Measurements from ENCODE around the gene CCDC192.

Gene CCDC192

GRCh38 chr5:127957701-127958239 is 254.6 kb downstream of the CCDC192 start:
- DNase-seq (ENCODE audit: low read depth), result no peak

- no peak for DNase-seq (ENCODE audit: low read depth)
Measured at GRCh38 chr5:127958421-127959011, 255.3 kb downstream of the CCDC192 start.

GRCh38 chr5:127959152-127959764 is 256.1 kb downstream of the CCDC192 start:
- DNase-seq (ENCODE audit: low read depth), result no peak

- no peak for DNase-seq (ENCODE audit: low read depth)
Measured at GRCh38 chr5:127960270-127960691, 257.1 kb downstream of the CCDC192 start.

GRCh38 chr5:127961006-127961762 is 258.0 kb downstream of the CCDC192 start:
- no peak for DNase-seq (ENCODE audit: low read depth)

- no peak for DNase-seq (ENCODE audit: low read depth)
Measured at GRCh38 chr5:127961763-127962145, 258.6 kb downstream of the CCDC192 start.

- DNase-seq (ENCODE audit: low read depth), result no peak
Measured at GRCh38 chr5:127962491-127962890, 259.3 kb downstream of the CCDC192 start.

GRCh38 chr5:127963233-127963632 is 260.0 kb downstream of the CCDC192 start:
- no peak for DNase-seq (ENCODE audit: low read depth)

GRCh38 chr5:127963931-127964330 is 260.7 kb downstream of the CCDC192 start:
- no peak for DNase-seq (ENCODE audit: low read depth)

- no peak for DNase-seq (ENCODE audit: low read depth)
Measured at GRCh38 chr5:127967323-127967982, 264.3 kb downstream of the CCDC192 start.

GRCh38 chr5:127967983-127968592 is 264.9 kb downstream of the CCDC192 start:
- DNase-seq (ENCODE audit: low read depth), result no peak

GRCh38 chr5:127969002-127969401 is 265.8 kb downstream of the CCDC192 start:
- no peak for DNase-seq (ENCODE audit: low read depth)

GRCh38 chr5:127969651-127970050 is 266.5 kb downstream of the CCDC192 start:
- no peak for DNase-seq (ENCODE audit: low read depth)

- DNase-seq (ENCODE audit: low read depth), result no peak
Measured at GRCh38 chr5:127970081-127970480, 266.9 kb downstream of the CCDC192 start.

GRCh38 chr5:127970854-127971425 is 267.7 kb downstream of the CCDC192 start:
- no peak for DNase-seq (ENCODE audit: low read depth)

GRCh38 chr5:127975961-127976360 is 272.8 kb downstream of the CCDC192 start:
- DNase-seq (ENCODE audit: low read depth), result no peak

GRCh38 chr5:127976525-127976924 is 273.3 kb downstream of the CCDC192 start:
- no peak for DNase-seq (ENCODE audit: low read depth)

- DNase-seq (ENCODE audit: low read depth), result no peak
Measured at GRCh38 chr5:127976991-127977717, 274.0 kb downstream of the CCDC192 start.

GRCh38 chr5:127978738-127979300 is 275.6 kb downstream of the CCDC192 start:
- DNase-seq (ENCODE audit: low read depth), result no peak

GRCh38 chr5:127979475-127979874 is 276.3 kb downstream of the CCDC192 start:
- no peak for DNase-seq (ENCODE audit: low read depth)

GRCh38 chr5:127980843-127981242 is 277.7 kb downstream of the CCDC192 start:
- DNase-seq (ENCODE audit: low read depth), result no peak
